Left lobe of liver (tissue), 2 donors: Measurements from ENCODE around the gene FANCD2OS. TPM values are rescaled to one million over a fixed set of nuclear protein-coding genes. Genes with fewer than 3 reads are reported as not detected.
"Not testable (repeated sequence)": the region's sequence is repeated elsewhere in the genome, so short reads cannot be mapped to it uniquely, and the experiment has no call there.

Experiments used
- ATAC-seq: fragments of 200-7000 bp; cut with Tn5 transposase; one replicate; pipeline ENCODE4 v1.9.1; 2020; ENCODE audit warnings: mild to moderate bottlenecking, moderate library complexity
- DNase-seq: peaks from one replicate; pipeline ENCODE4 v3.0.0-alpha.2; 2020; ENCODE audit warnings: low spot score
- total RNA-seq: library from RNA; stranded (reverse); gene quantifications from one replicate; pipeline ENCODE4 v1.2.1, GENCODE V29; 2021
- donor health status: DM: no; HTN: no; CAD: no; lungs with moderate emphysema.
- donor health status: DM: no; HTN: yes; CAD: no.

The FANCD2OS gene, protein sequence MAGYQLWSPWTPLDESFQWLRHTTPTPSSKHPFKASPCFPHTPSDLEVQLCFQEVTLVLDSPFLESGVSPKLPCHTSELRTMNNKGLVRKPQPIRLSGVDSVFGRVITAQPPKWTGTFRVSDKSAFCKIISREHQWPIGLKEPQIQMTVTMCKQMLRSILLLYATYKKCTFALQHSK
- not detected for total RNA-seq

DNA sequence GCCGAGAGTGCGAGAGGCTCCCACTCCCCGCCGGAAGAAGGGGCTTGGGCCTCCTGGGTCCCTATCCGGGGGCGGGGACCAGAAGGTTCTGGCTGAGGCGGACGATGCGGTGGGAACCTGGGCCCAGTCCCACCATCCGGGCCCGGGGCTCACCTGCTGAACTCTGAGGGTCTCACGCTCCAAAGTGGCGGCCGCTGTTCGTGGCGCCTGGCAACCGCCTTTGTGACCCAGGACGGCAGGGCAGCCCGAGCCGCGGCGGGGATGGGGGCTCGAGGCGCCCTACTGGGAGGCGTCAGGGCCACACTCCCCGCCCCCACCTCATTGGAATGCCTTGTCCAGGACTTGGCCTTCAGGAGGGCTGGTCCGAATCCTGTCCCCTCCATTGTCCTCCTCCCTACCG is at the start of gene FANCD2OS:
Gene FANCD2OS, minus strand, starts transcription at position 165 of the 400 bp plus-strand sequence. CDS start 3,481 bp downstream, outside the sequence.
- no peak for ATAC-seq
- no peak for DNase-seq

DNA sequence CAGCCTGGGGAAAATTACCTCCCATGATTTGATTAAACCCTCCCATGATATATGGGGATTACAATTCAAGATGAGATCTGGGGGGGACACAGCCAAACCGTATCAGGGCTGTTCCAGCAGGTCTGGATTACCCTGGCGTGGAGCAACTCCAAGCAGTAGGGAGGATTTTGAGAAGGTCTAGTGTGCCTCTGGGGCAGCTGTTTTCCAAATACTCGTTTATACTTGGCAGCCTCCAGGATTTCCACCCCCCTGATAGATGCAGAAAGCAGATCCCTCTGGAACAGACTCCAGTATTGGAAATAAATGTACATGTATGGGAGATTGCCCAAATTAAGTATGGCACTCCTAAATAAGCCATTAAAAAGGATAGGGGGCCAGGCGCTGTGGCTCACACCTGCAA is 49.0 kb upstream of the FANCD2OS start:
- ATAC-seq, result no peak
- no peak for DNase-seq

DNA sequence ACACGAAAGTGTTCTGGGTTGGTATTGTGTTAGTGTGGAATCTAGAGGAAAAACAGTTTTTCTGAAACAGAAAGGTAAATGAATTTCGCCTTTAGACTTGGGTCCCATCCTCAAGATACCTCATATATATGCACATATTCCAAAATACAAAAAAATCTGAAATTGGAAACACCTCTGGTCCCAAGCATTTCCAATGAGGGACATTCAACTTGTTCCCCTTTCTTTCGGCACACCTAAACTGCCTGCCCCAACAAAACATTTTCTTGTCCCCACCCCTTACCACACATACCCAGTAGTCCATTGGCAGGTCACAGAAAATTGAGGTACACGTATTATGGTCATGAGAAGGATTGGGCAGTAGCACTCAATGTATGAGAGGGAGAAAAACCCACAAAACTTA is 47.6 kb upstream of the FANCD2OS start:
- no peak for DNase-seq
- no peak for ATAC-seq

DNA sequence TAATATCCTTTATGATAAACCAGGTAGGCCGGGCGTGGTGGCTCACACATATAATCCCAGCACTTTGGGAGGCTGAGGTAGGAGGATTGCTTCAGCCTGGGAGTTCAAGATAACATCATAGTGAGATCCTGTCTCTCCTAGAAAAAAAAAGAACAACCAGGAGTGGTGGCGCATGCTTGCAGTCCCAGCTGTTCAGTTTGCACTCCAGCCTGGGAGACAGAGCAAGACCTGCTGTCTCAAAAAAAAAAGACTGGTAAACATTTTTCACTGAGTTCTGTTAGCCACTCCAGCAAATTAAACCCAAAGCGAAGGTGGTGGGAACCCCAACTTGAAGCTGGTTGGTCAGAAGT is 47.0 kb upstream of the FANCD2OS start:
- ATAC-seq (no peak), DNase-seq (no peak)

- ATAC-seq, result no peak
- no peak for DNase-seq
Measured at GRCh38 chr3:10154335-10155122, 46.5 kb upstream of the FANCD2OS start.

DNA sequence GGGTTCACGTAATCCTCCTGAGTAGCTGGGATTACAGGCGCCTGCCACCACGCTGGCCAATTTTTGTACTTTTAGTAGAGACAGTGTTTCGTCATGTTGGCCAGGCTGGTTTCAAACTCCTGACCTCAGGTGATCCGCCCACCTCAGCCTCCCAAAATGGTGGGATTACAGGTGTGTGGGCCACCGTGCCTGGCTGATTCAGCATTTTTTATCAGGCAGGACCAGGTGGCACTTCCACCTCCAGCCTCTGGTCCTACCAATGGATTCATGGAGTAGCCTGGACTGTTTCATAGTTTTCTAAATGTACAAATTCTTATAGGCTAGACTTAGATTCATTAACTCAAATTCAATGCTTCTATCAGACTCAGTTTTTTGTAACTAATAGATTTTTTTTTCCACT is 42.9 kb upstream of the FANCD2OS start:
- ATAC-seq (no peak), DNase-seq (no peak)

DNA sequence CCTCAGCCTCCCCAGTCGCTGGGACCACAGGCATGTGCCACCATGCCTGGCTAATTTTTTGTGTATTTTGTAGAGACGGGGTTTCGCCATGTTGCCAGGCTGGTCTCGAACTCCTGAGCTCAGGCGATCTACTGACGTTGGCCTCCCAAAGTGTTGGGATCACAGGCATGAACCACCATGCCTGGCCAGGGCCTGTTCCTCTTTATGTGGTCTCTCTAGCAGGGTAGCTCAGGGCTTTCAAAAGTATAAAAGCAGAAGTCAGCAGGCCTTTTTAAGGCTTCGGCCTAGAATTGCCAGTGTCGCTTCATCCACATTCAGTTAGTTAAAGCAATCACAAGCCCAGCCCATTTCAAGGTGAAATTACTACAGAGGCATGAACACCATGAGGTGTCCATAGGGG is 41.2 kb upstream of the FANCD2OS start:
- no peak for ATAC-seq
- DNase-seq, result no peak

DNA sequence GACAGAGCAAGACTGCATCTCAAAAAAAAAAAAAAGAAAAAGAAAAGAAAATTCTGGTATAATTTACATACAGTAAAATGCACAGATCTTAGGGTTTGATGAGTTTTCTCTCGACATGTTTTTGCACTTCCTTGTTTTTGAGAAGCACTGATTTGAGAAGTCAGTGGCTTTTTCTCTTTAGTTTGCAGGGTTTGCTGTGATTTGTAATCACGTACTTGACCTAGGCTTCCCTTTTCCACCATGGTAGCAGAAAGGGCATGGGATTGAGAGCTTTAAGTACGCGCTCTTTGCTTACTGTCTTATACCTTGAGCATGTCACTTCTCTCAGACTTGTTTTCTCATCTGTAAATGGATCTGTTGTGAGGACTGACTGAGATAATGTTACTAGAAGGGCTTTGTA is 37.6 kb upstream of the FANCD2OS start:
- no peak for DNase-seq
- ATAC-seq, result no peak

- DNase-seq (no peak), ATAC-seq (no peak)
Measured at GRCh38 chr3:10142707-10143560, 34.9 kb upstream of the FANCD2OS start.

DNA sequence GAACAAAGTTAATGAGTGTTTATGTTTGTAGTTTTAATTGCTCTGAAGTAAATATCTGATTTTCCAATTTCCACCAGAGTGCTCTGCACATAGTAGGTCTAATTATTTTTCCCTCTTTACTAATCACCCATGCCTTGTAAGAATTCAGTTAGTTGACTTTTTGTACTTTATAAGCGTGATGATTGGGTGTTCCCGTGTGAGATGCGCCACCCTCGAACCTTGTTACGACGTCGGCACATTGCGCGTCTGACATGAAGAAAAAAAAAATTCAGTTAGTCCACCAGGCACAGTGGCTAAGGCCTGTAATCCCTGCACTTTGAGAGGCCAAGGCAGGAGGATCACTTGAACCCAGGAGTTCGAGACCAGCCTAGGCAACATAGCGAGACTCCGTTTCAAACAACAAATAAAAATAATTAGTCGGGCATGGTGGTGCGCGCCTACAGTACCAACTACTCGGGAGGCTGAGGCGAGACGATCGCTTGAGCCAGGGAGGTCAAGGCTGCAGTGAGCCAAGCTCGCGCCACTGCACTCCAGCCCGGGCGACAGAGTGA is 33.0 kb upstream of the FANCD2OS start:
- DNase-seq, result no peak
- ATAC-seq, result no peak

GRCh38 chr3:10137178-10137577 is 29.1 kb upstream of the FANCD2OS start:
- ATAC-seq, result no peak
- no peak for DNase-seq

- ATAC-seq, result no peak
- DNase-seq, result no peak
Measured at GRCh38 chr3:10136426-10137005, 28.5 kb upstream of the FANCD2OS start.

- not testable (repeated sequence) for ATAC-seq, DNase-seq
Measured at GRCh38 chr3:10135872-10136271, 27.8 kb upstream of the FANCD2OS start.

- DNase-seq (no peak), ATAC-seq (no peak)
Measured at GRCh38 chr3:10122724-10123123, 14.7 kb upstream of the FANCD2OS start.

- DNase-seq (no peak), ATAC-seq (no peak)
Measured at GRCh38 chr3:10121064-10121463, 13.0 kb upstream of the FANCD2OS start.

- ATAC-seq, result no peak
Measured at GRCh38 chr3:10119376-10119775, 11.3 kb upstream of the FANCD2OS start.

GRCh38 chr3:10116928-10117327 is 8.9 kb upstream of the FANCD2OS start:
- DNase-seq, result no peak
- no peak for ATAC-seq

More at GRCh38 chr3:10119376-10119775, 11.3 kb upstream of the FANCD2OS start:
- no peak for DNase-seq

DNA sequence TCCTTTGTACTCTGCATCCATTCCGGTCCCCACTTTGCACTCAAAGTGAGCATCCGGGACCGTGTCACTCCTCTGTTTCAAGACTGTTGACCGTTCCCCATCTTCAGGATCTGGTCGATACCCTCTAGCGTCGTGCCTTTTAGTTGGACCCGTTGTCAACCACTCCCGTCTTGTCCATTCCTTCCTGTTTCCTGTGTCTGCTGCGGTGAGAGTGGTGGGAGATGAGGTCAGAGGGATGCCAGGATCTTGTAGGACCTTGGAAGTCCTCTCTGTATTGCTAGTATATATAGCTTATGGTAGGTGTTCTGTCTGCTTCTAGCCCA is 8.0 kb upstream of the FANCD2OS start:
- no peak for DNase-seq
- peak; percentile 15 for ATAC-seq

- DNase-seq (peak; percentile 95), ATAC-seq (peak; percentile 99)
Measured at GRCh38 chr3:10115326-10116137, 7.5 kb upstream of the FANCD2OS start, which contains the start of gene BRK1. Gene BRK1 (plus strand): TSS chr3:10115675. CDS start chr3:10115702, 27 bp downstream.

GRCh38 chr3:10106919-10107318 is 1.1 kb downstream of the FANCD2OS start:
- ATAC-seq, result no peak
- no peak for DNase-seq
